HepG2 (cell line): Measurements from ENCODE around the gene RAB20.

Experiments used
- KDM5B ChIP-seq: sonication (generic); formaldehyde crosslinking; IDR thresholded peaks from 2 replicates; pipeline ENCODE4 v1.4.0; 2020; ENCODE audit warnings: missing genetic modification reagents, mild to moderate bottlenecking, borderline replicate concordance
- MXI1 ChIP-seq: IDR thresholded peaks from 3 replicates; pipeline ENCODE4 v1.6.1; 2012; ENCODE audit warnings: low read depth, low read length, inconsistent platforms, borderline replicate concordance
- POLR2AphosphoS5 ChIP-seq: IDR thresholded peaks from 2 replicates; pipeline ENCODE4 v1.6.1; 2012; ENCODE audit warnings: low read depth, low read length
- ZNF253 ChIP-seq: sonication (generic); formaldehyde crosslinking; IDR thresholded peaks from 2 replicates; pipeline ENCODE4 v1.8.0; 2022; ENCODE audit warnings: mild to moderate bottlenecking, missing genetic modification reagents, borderline replicate concordance
- ZNF274 ChIP-seq: sonication (generic); formaldehyde crosslinking; IDR thresholded peaks from 2 replicates; pipeline ENCODE4 v1.5.1; 2020; ENCODE audit warnings: mild to moderate bottlenecking, missing genetic modification reagents
- TF ChIP-seq, protein P1 (sequence below): sonication (generic); formaldehyde crosslinking; IDR thresholded peaks from 2 replicates; pipeline ENCODE4 v1.4.0; 2020; ENCODE audit warnings: missing genetic modification reagents
- TF ChIP-seq, protein P2 (sequence below): sonication (generic); formaldehyde crosslinking; IDR thresholded peaks from 2 replicates; pipeline ENCODE4 v1.5.0; 2020; ENCODE audit warnings: missing genetic modification reagents
- TF ChIP-seq, protein P3 (sequence below), 2 experiments: IDR thresholded peaks; 2 replicates each; pipeline ENCODE4 v1.6.1; 2011 to 2012; ENCODE audit warnings: low read length in 2 of 2, borderline replicate concordance in 1 of 2, low read depth in 1 of 2, mild to moderate bottlenecking in 1 of 2, moderate library complexity in 1 of 2
- TF ChIP-seq, protein P4 (sequence below): sonication (generic); formaldehyde crosslinking; IDR thresholded peaks from 2 replicates; pipeline ENCODE4 v1.4.0; 2020; ENCODE audit warnings: mild to moderate bottlenecking, missing genetic modification reagents

DNA sequence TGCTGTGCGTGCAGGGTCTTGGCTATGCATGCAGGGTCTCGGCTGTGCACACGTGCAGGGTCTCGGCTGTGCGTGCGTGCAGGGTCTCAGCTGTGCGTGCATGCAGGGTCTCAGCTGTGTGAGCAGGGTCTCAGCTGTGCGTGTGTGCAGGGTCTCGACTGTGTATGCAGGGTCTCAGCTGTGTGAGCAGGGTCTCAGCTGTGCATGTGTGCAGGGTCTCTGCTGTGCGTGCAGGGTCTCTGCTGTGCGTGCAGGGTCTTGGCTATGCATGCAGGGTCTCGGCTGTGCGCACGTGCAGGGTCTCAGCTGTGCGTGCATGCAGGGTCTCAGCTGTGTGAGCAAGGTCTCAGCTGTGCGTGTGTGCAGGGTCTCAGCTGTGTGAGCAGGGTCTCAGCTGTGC lies 42.5 kb downstream of the RAB20 start:
- TF ChIP-seq, protein P1, sequence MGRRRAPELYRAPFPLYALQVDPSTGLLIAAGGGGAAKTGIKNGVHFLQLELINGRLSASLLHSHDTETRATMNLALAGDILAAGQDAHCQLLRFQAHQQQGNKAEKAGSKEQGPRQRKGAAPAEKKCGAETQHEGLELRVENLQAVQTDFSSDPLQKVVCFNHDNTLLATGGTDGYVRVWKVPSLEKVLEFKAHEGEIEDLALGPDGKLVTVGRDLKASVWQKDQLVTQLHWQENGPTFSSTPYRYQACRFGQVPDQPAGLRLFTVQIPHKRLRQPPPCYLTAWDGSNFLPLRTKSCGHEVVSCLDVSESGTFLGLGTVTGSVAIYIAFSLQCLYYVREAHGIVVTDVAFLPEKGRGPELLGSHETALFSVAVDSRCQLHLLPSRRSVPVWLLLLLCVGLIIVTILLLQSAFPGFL (CRISPR knock-in tag) = no peak
- TF ChIP-seq ZNF274 = no peak
- TF ChIP-seq, protein P2, sequence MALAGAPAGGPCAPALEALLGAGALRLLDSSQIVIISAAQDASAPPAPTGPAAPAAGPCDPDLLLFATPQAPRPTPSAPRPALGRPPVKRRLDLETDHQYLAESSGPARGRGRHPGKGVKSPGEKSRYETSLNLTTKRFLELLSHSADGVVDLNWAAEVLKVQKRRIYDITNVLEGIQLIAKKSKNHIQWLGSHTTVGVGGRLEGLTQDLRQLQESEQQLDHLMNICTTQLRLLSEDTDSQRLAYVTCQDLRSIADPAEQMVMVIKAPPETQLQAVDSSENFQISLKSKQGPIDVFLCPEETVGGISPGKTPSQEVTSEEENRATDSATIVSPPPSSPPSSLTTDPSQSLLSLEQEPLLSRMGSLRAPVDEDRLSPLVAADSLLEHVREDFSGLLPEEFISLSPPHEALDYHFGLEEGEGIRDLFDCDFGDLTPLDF (CRISPR knock-in tag) = no peak
- no peak for TF ChIP-seq ZNF253
- no peak for TF ChIP-seq KDM5B
- TF ChIP-seq, protein P3, sequence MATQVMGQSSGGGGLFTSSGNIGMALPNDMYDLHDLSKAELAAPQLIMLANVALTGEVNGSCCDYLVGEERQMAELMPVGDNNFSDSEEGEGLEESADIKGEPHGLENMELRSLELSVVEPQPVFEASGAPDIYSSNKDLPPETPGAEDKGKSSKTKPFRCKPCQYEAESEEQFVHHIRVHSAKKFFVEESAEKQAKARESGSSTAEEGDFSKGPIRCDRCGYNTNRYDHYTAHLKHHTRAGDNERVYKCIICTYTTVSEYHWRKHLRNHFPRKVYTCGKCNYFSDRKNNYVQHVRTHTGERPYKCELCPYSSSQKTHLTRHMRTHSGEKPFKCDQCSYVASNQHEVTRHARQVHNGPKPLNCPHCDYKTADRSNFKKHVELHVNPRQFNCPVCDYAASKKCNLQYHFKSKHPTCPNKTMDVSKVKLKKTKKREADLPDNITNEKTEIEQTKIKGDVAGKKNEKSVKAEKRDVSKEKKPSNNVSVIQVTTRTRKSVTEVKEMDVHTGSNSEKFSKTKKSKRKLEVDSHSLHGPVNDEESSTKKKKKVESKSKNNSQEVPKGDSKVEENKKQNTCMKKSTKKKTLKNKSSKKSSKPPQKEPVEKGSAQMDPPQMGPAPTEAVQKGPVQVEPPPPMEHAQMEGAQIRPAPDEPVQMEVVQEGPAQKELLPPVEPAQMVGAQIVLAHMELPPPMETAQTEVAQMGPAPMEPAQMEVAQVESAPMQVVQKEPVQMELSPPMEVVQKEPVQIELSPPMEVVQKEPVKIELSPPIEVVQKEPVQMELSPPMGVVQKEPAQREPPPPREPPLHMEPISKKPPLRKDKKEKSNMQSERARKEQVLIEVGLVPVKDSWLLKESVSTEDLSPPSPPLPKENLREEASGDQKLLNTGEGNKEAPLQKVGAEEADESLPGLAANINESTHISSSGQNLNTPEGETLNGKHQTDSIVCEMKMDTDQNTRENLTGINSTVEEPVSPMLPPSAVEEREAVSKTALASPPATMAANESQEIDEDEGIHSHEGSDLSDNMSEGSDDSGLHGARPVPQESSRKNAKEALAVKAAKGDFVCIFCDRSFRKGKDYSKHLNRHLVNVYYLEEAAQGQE (IDR thresholded peaks at IDR 0.05; ENCODE audit: borderline replicate concordance in 1 of 2, low read depth in 1 of 2, low read length in 2 of 2) = no peak
- TF ChIP-seq MXI1 = no peak
- no peak for TF ChIP-seq POLR2AphosphoS5
- TF ChIP-seq, protein P4, sequence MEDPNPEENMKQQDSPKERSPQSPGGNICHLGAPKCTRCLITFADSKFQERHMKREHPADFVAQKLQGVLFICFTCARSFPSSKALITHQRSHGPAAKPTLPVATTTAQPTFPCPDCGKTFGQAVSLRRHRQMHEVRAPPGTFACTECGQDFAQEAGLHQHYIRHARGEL (CRISPR knock-in tag) = no peak
